Mucosa of rectum (tissue), 2 donors: ENCODE data around the gene SMPD4.
A peak's percentile ranks its signal among the peaks of the same experiment; 100 is the strongest.
"Not testable (repeated sequence)": the region's sequence is repeated elsewhere in the genome, so short reads cannot be mapped to it uniquely, and the experiment has no call there.

Experiments used
- H3K27ac ChIP-seq, 2 donors: one replicate each; pipeline ENCODE4 v1.7.0; 2013; ENCODE audit warnings: inconsistent platforms in 2 of 2, low read depth in 2 of 2, low read length in 2 of 2
- H3K27me3 ChIP-seq, 2 donors: one replicate each; pipeline ENCODE4 v1.7.0; 2013; ENCODE audit warnings: low read length in 2 of 2; ENCODE audit not compliant: control insufficient read depth in 2 of 2, insufficient read depth in 2 of 2
- H3K36me3 ChIP-seq, 2 donors: one replicate each; pipeline ENCODE4 v1.7.0; 2013; ENCODE audit warnings: low read length in 2 of 2; ENCODE audit not compliant: control insufficient read depth in 2 of 2, insufficient read depth in 2 of 2
- H3K4me1 ChIP-seq, 2 donors: one replicate each; pipeline ENCODE4 v1.7.0; 2013; ENCODE audit warnings: low read length in 2 of 2, mild to moderate bottlenecking in 1 of 2; ENCODE audit not compliant: control insufficient read depth in 2 of 2, insufficient read depth in 2 of 2
- H3K4me3 ChIP-seq, 2 donors: one replicate each; pipeline ENCODE4 v1.7.0; 2013; ENCODE audit warnings: low read length in 2 of 2
- H3K9ac ChIP-seq, 2 donors: one replicate each; pipeline ENCODE4 v1.7.0; 2013; ENCODE audit warnings: low read length in 2 of 2, low read depth in 1 of 2, mild to moderate bottlenecking in 1 of 2
- H3K9me3 ChIP-seq, 2 donors: one replicate each; pipeline ENCODE4 v1.7.0; 2013; ENCODE audit warnings: low read length in 2 of 2; ENCODE audit not compliant: control insufficient read depth in 2 of 2
- donor health status: healthy.
- donor health status: Normal muscosa, but diverticular disease.

The SMPD4 gene

GRCh38 chr2:130180404-130181324 is 738 bp downstream of the SMPD4 start:
- not testable (repeated sequence) for H3K36me3 ChIP-seq, H3K27me3 ChIP-seq, H3K9me3 ChIP-seq
- H3K4me3 ChIP-seq = peak overlapping the region; percentile 96
- H3K9ac ChIP-seq = peak overlapping the region; percentile 81 to 90
- H3K27ac ChIP-seq = peak overlapping the region; percentile 83 to 94
- H3K4me1 ChIP-seq = peaks cover 14 to 15% of the 10 kb centered on the region in 2 donors

DNA sequence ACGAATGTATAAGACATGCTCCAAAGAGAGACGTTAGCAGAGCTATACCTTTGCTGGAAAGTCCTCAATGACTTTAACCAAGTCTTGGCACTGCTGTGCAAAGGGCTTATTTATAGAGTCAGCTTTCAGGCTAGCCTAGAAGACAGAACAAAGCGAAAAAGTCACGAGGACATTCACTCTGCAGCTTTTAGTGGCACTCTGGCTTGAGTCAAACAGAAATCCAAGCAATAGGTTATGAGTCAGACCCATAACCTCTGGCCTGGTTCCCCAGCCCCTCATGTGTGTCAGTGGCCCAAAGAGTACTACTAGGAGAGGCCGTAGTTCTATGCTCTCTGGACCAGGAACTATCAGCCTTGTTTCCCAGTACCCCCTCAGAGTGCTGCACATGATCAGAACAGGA is 6.5 kb downstream of the SMPD4 start:
- H3K36me3 ChIP-seq = peaks cover 19 to 28% of the 10 kb centered on the region in 2 donors

DNA sequence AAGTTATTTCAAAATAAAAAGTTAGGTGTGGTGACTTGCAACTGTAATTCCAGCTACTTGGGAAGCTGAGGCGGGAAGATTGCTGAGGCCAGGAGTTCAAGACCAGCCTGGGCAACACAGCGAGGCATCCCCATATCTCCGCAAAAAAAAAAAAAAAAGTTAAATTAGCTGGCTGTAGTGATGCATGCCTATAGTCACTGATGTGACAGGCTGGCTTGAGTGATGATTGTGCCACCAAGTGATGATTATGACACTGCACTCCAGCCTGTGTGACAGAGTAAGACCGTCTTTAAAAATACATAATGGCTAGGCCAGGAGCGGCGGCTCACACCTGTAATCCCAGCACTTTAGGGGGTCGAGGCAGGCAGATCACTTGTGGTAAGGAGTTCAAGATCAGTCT is 11.5 kb downstream of the SMPD4 start:
- Histone ChIP-seq H3K27ac (no peak overlapping the region), H3K27me3 (no peaks in the 10 kb centered on the region), H3K36me3 (peaks cover 22 to 46% of the 10 kb centered on the region in 2 donors)

More for the DNA sequence above, 6.5 kb downstream of the SMPD4 start:
- H3K4me1 ChIP-seq, H3K27me3 ChIP-seq, H3K9ac ChIP-seq, H3K9me3 ChIP-seq, H3K27ac ChIP-seq, H3K4me3 ChIP-seq: not testable (repeated sequence)

DNA sequence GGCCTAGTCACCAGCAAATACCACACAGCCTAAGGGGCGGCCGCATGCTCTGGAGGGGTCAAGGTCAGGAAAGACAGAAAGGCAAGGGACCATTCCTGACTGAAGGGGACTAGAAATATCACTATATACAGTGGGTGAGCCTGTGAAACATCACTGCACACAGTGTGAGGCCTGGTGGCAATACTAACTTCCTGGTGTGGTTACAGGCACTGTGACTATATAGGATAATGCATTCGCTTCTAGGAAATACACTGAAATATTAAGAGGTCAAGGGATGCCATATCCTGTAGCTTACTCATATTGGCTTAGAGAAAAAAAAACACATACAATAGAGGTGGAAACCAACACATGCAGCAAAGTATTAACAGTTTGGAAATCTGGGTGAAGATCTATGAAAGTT is 12.2 kb downstream of the SMPD4 start:
- peaks cover 17 to 43% of the 10 kb centered on the region in 2 donors for H3K36me3 ChIP-seq
- H3K27ac ChIP-seq, H3K9me3 ChIP-seq, H3K9ac ChIP-seq, H3K4me1 ChIP-seq, H3K4me3 ChIP-seq, H3K27me3 ChIP-seq: not testable (repeated sequence)

More for the DNA sequence above, 11.5 kb downstream of the SMPD4 start:
- no peaks in the 10 kb centered on the region for H3K4me1 ChIP-seq
- H3K4me3 ChIP-seq = no peak overlapping the region
- H3K9me3 ChIP-seq = no peaks in the 10 kb centered on the region
- H3K9ac ChIP-seq = no peak overlapping the region

DNA sequence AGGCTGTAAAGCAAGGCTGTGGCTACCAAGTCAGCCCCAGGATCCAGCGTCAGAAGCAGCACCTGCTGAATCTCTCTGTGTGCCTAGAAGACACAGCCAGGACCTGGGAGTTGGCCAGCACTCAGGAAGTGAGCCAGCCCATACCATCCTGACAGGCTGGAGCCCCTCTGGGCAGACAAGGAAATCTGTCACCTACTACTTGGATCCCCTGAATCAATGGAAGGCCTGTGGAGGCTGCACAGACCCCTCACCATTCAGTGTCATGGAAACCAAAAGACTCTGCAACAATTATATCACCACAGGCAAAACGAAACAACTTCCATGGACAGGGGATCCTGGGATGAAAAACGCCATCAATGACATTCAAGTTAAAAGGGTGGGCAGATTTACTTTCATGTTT is 14.8 kb downstream of the SMPD4 start:
- H3K27ac ChIP-seq, H3K27me3 ChIP-seq, H3K9me3 ChIP-seq, H3K4me3 ChIP-seq, H3K4me1 ChIP-seq, H3K9ac ChIP-seq: not testable (repeated sequence)
- peaks cover 11 to 46% of the 10 kb centered on the region in 2 donors for H3K36me3 ChIP-seq

DNA sequence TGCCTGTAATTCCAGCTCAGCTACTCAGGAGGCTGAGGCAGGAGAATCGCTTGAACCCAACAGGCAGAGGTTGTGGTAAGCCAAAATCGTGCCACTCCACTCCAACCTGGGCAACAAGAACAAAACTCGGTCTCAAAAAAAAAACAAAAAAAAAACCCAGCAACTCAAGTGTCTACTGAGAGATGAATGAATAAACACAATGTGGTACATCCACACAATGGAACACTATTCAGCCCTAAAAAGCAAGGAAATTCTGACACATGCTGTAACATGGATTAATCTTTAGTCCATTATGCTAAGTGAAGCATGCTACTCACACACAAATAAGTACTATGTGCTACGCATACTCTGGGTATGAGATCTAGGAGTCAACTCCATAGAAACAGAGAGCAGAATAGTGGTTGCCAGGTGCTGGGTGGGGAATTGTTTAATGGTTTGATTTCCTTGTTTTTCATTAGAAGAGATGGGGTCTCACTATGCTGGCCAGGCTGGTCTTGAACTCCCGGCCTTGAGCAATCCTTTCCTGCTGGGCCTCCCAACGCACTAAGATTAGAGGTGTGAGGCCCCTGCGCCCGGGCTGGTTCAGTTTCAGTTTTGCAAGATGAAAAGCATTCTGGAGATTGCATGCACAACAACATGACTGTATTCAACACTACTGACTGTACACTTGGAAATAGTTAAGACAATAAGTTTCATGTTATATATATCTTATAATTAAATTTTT is 15.9 kb downstream of the SMPD4 start:
- Histone ChIP-seq H3K36me3 (peaks cover 11 to 44% of the 10 kb centered on the region in 2 donors), H3K27me3 (no peaks in the 10 kb centered on the region), H3K9ac (no peak overlapping the region), H3K4me3 (no peak overlapping the region), H3K27ac (no peak overlapping the region), H3K9me3 (no peaks in the 10 kb centered on the region), H3K4me1 (no peaks in the 10 kb centered on the region)

- H3K9me3 ChIP-seq = no peaks in the 10 kb centered on the region
- H3K9ac ChIP-seq = no peak overlapping the region
- H3K4me3 ChIP-seq = no peak overlapping the region
- no peak overlapping the region for H3K27ac ChIP-seq
- H3K36me3 ChIP-seq = peaks cover 11 to 42% of the 10 kb centered on the region in 2 donors
- no peaks in the 10 kb centered on the region for H3K27me3 ChIP-seq
- no peaks in the 10 kb centered on the region for H3K4me1 ChIP-seq
These were observed 18.4 kb downstream of the SMPD4 start for GRCh38 chr2:130162968-130163367.

DNA sequence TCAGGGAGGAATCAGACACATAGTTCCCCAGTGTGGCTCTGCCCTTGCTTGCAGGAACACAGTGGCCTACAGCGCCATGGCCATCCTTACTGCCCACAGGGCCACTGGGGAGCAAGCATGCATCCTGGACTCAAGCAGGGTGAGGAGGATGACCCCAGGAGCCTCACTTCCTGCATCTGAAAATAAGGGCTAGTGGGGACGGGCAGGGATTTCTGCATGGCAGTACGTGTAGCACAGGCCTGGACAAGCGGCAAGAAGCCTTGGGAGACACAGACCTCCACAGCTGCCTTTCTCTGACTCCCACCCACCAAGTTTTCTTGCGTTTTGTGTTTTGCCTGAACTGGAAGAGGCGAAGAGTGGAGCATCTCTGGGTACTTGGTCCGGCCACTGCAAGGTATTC is 18.9 kb downstream of the SMPD4 start:
- peaks cover 8 to 38% of the 10 kb centered on the region in 2 donors for H3K36me3 ChIP-seq
- not testable (repeated sequence) for H3K9ac ChIP-seq

DNA sequence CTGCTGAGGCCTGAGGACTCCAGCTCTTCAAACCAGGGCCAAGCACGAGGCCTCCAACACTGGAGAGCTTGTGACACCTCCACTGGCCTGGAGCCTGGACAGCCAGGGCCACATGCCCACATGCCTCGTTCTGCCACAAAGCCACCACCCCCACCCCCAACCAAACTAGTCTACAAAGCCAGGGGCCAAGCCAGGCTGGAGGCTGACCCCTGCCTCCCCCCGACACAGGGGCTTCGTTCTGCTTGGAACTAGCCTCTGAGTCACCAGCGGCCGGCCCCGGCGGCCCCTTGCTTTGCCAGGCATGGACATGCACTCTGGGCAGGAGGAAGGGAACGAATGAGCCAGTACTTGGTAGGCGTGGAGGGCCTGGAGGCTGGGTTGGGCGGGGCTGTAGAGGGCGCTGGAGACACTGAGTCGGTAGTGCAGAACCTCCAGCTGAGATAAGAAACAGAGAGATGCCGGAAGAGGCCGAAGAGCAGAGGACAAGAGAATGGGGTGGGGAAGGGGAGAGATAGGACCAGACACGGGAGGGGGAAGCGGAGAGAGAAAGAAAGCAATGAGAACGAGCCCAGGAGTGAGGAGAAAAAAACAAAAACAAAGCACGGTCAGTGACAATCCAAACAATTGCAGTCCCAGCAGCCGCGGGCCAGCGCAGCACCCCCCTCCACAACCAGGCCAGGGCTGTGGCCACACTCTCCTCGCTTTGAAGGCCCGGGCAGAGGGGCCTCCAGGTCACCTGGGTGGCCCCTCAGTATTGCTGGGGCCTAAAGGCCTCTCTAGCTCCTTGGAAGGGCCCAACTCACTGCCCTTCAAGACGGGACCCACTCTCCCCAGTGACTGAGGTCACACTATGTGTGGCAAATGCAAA is 20.3 kb downstream of the SMPD4 start:
- H3K9me3 ChIP-seq, H3K4me1 ChIP-seq, H3K27me3 ChIP-seq, H3K27ac ChIP-seq, H3K9ac ChIP-seq, H3K4me3 ChIP-seq: not testable (repeated sequence)
- H3K36me3 ChIP-seq = peaks cover 5 to 31% of the 10 kb centered on the region in 2 donors

More for the DNA sequence above, 18.9 kb downstream of the SMPD4 start:
- H3K4me1 ChIP-seq, H3K27me3 ChIP-seq, H3K27ac ChIP-seq, H3K9me3 ChIP-seq, H3K4me3 ChIP-seq: not testable (repeated sequence)
